Measurements from ENCODE around the gene TTBK1.

Gene TTBK1

DNA sequence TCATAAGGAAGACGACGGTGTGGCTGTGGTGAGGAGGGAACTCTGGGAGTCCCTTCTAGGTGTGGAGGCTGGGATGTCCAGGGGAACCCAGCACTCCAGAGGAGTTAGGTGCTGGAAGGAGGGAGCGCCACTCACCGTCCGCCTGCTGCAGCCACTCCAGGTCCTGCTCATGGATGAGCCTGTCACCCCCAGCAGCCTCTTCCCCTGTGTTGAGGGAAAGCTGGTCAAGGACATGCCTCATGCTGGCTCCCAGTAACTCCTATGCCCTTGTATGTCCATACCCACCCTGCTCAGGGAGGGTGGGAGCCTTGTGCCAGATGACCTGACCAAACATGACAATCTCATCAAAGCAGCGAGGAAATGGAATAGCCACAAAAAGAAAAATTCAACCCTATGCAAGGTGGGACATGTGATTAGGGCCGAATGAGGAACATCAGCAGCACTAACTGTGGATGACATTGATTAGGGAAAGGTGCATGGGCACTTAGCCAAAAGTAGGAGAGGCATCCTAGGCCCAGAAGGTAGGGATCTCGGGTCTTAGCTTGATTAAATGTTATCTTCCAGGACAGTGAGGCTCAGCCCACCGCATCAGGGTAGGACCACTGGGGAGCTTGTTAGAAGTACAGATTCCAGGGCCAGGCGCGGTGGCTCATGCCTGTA is 17.0 kb upstream of the TTBK1 start:
- DNase-seq, result no peak

DNA sequence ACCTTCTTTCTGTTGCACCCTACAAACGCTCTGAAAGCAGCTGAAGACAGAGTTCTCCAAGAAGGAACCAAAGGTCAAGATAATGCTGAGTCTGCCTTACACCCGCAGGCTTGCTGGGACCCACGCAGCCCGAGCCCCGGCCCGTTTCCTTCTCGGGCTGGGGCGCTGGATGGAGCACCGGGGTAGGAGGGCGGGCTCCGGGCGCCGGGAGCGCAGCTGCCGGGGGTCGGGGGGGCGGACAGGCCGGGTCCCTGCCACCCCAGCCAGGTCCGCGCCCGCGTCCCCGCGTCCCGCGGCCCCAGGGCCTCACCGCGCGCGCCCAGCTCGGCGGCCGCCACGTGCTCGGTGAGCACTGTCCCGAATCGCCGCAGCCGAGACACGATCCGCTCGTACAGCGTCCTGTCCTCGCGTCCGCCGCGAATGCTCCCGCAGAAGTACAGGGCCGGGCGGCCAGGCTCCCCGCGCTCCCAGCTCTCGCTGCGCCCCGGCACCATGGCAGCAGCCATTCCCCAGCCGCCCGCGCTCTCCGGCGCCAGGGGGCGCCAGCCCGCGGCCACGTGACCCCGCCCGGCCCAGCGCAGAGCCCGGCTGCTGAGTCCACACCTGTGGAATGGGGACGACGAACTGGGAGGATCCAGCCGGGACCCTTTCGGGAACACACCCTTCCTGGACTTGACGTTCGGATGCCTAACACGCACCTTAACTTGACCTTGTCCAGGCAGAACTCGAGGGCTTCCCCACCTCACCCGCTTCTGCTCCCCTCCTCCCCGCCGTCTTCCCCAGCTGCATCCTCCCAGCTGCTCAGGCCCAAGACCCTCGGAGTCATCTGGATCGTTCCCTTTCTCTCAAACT is 14.1 kb upstream of the TTBK1 start, which contains the start of gene DNPH1:
Gene DNPH1, minus strand, starts transcription at position 531 of the 852 bp plus-strand sequence. Its CDS starts 25 bp downstream, at position 506.
- peak; percentile 49 for DNase-seq

DNA sequence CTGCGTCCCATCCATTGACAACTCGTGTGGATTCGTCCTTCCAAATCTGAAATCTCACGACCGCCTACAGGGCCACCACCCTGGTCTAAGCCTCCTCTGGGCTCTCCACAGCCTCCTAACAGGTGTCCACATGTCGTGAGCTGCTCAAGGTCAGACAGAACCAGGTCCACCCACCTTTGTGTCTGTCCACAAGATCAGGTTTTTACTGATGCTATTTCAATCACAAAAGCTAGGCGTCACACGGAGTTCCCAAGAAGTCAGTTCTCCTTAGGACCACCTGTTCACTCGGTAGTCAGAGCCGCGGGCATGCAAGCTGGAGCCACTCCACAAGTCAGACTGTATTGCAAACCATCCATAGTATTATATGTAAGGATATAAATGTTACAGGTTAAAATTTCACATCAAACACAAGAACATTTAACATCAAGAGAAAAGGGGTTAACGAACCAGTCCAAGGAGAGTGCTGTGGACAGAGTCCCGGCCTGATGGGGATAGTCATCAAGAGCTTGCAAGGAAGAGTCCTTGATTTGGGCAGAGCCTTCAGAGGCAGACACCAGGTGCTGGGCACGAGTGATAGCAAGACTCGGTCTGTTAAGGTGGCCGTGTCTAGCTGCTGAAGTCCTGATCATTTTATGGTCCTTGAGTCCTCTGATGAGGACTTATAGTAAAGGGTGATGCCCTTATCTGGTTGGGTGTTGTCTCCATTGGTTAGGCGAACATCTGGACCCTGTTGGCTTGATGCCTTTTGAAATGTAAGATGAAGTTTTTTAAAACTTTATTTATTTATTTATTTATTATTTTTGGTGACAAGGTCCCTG is 13.3 kb upstream of the TTBK1 start:
- DNase-seq, result no peak

DNA sequence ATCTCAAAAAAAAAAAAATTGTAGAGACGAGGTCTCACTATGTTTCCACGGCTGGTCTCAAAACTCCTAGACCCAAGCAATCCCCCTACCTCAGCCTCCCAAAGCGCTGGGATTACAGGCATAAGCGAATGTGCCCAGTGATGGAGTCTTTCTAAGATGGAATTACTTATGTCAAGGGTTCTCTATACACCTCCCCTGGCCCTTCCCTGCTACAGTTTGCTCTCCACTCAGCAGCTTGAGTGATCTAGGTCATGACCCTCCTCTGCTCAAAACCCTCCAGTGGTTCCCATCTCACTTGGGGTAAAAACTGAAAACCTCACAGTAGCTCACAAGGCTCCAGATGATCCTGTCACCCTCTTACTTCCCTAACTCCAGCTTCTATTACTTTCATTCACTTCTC is 12.2 kb upstream of the TTBK1 start:
- DNase-seq, result no peak

DNA sequence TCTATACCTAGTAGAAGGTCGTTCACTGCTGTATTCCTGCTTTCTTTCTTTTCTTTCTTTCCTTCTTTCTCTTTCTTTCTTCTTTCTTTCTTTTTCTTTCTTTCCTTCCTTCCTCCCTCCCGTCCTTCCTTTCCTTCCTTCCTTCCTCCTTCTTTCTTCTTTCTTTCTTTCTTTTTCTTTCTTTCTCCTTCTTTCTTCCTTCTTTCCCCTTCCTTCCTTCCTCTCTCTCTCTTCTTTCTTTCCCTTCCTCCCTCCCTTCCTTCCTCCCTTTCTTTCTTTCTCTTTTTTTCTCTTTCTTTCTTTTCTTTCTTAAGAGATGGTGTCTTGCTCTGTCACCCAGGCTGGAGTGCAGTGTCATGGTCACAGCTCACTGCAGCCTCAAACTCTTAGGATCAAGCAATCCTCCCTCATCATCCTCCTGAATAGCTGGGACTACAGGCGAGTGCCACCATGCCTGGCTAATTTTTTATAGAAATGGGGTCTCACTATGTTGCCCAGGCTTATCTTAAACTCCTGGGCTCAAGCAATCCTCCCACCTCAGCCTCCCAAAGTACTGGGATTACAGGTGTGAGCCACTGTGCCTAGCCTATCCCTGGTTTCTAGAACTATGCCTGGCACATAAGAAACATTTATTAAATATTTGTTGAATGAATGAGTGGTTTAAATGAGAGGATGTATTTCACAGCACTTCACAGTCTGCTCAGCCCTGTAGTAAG is 11.4 kb upstream of the TTBK1 start:
- DNase-seq, result no peak

DNA sequence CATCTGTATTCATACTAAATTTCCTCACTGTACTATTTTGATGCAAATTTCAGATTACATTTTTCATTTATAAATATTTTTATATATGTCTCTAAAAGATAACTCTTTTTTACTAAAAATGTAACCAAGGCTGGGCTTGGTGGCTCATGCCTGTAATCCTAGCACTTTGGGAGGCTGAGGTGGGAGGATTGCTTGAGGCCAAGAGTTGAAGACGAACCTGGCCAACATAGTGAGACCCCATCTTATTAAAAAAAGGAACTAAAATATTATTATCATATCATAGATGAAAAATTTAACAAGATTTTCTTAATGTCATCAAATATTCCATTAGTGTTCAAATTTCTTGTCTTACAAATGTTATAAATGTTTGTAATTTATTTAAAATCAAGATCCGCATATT is 7.4 kb upstream of the TTBK1 start:
- no peak for DNase-seq

DNA sequence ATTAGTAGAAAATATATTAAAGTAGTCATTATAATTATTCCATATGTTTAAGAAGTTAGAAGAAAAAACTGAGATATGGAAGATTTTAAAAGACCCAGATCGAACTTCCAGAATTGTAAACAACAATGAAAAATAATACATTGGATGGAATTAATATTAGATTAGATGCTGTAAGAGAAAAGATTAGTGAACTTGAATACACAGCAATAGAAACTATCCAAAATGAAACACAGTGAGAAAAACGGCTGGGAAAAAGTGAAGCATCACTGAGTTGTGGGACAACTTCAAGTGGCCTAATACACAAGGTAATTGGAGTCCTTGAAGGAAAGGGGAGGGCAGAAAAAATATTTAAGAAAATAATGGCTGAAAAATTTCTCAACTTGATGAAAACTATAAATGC is 4.2 kb upstream of the TTBK1 start:
- no peak for DNase-seq

DNA sequence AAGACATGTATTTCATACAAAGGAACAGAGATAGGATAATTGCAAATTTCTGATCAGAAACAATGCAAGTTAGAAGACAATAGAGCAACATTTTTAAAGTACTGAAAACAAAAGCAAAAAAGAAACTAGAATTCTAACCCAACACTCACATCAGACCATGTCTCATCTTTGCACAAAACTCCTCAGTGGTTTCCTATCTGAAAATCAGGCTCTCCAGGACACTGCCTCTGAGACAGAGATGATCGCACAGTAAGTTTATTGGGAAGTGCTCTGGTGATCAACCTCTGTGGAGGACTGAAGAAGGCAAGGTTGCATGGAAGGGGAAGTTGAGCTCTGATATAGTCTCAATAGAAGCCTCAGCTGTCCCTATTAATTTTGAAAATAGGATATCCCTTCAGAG is 2.3 kb upstream of the TTBK1 start:
- DNase-seq, result no peak

DNA sequence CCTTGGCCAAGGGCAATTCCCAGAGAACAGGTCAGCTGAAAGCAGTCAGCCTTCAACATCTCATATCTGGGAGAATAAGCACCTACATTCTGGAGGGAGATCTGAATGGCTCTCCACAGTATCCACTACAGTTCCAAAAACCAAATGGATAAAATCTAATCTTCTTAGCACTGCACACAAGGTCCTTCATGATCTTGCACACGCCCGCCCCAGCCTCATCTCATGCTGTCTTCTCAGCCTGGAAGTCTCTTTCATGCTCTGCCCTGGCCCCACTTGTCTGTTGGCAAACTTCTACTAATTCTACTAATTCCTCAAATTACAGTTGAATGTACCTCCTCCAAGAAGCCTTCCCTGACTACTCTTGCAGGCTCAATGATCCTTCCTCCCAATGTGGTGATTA is 1.8 kb upstream of the TTBK1 start:
- DNase-seq, result no peak

DNA sequence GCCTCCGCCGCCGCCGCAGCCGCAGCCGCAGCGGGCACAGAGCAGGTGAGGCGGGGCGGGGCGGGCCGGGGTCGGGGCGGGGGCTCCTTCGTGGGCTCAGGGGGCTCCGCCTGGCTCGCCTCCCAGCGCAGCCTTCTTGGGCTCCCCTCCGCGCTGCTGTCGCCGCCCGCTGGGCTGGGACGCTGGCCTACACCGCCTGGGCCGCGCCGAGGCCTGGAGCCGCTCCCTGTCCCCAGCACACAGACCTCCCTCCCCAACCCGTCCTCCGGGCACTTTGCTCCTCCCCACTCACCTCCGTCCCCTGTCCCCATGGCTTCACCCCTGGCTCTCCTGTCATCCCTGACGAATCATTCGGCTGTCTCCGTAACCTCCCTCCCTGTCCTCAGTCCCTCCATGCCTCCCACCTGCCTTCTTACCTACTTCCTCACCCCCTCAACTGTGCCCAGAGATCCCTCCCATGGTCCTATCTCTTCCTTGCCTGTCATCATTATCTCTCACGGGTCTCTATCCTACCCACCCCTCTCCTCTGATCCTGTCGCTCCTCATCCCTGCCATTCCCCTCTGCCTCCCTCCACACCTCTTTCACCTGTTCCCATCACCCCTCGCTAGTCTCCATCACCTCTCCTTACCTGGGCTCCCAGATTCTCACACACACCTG is 512 bp downstream of the TTBK1 start:
- DNase-seq, result no peak

DNA sequence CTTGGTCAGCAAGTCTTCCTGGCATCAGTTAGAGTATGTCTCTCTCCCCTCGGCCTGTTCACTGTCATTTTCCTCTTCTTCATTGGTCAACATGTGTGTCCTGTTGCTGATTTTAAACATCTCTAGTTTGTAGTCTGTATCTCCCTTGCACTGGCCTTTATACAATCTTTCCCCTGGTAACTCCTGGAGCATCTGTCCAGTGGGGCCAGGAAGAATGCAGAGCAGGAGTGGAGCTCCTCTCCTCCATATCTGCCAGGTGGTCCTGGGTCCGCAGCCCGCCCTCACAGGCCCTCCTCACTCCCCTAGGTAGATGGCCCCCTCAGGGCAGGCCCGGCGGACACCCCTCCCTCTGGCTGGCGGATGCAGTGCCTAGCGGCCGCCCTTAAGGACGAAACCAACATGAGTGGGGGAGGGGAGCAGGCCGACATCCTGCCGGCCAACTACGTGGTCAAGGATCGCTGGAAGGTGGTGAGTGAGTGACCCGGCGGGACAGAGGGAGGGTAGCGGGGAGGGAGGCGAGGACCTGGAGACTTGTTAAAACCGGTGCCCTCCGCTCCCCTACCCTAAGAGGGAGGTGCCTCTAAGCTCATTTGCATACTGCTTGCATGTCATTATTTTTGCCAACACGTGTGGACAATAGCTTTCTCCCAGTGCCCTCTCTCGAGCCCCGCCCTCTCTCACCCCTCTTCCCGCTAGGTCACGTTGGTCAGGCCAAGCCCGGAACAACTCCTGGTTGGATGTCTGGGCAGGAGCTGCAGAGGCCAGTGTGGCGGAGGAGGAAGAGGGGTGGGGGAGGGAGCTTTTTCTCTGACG is 3.2 kb downstream of the TTBK1 start:
- DNase-seq, result peak; percentile 83

DNA sequence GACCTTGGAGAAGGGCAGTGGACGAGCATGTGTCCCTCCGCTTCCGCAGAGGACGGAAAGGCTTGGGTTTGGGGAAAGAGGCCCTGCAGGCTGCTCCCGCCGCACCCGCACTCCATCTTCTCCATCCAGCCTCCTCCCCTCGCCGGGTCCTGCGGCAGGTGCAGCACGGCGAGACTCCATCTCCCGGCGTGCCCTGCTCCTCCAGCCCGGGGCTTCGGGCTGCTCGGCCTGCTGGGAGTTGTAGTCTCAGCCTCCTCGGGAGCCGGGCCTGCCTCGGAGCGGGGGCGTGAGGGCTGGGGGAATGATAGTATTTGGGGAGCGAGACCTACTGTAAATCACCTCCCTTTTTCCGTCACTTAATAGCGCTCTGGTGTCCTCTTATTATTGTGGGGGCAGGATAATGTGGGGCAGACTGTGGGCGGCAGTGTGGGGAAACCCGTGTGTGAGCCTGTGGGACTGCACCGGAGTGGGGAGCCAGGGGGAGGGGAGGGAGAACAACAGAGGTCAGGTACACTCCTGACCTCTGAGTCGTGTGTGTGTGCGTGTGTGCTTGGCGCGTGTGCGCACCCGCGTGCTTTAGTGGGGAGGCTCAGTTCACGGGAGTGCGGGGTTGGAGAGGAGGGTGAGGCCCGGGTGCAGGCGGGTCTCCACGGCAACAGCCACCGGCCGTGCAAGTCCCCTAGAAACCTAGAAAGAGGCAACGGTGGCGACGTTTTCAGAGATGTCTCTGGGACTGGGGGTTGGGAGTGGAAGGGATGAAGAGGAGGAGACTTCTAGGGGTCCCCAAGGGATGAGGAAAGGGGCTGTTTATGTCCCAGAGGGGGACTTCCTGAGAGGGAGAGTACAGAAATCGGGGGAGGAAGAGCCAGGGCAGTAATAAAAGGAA is 4.1 kb downstream of the TTBK1 start:
- DNase-seq, result peak; percentile 83

DNA sequence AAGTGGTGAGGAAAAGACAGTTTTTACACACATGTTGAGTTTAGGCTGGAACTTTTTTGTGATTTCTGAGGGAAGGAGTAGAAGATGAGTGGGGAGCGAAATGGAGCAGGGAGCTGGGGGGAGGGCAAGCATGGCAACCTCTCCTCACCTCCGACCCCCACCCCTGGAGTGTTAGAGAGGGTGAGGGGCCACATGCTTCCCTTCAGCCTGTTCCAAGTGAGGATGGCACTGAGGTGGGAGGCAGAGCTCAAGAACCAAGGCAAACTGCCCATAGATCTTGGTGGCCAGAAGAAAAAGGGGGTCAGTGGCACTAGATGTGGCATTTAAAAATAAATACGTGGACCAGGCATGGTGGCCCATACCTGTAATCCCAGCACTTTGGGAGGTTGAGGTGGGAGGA is 4.8 kb downstream of the TTBK1 start:
- no peak for DNase-seq

DNA sequence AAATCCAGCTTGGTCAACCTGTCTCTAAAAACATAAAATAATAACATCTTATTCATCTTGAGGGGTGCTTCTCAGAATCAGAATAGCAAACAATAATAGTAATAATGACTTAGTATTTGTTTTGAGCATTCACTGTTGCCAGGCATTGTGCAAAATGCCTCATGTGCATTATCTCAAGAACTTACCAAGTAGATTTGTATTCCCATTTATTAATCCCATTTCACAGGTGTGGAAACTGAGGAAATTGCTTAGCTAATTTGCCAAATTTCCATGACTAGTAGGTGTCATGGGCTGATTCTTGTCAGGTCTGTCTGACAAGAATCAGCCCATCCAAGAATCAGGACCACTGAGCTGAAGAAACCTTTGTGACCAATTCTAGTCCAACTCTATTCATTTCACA is 5.5 kb downstream of the TTBK1 start:
- DNase-seq, result no peak

DNA sequence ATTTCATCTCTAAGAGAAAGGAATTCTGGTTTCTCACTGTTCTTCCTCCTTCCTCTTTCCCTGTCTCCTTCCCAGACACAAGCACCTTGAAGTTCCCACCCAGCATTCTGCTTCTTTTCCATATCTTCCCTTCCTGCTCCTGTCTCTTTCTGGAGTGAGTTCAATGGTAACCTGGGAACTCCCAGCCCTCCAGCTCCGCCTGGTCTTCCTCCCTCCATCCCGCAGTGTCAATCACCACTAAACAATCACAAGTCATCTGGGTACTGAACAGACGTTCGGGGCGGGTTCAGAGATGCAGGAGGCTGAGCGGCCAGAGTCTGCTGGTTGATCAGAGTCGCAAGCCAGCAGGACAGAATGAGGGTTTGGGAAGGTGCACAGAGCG is 7.7 kb downstream of the TTBK1 start:
- no peak for DNase-seq

DNA sequence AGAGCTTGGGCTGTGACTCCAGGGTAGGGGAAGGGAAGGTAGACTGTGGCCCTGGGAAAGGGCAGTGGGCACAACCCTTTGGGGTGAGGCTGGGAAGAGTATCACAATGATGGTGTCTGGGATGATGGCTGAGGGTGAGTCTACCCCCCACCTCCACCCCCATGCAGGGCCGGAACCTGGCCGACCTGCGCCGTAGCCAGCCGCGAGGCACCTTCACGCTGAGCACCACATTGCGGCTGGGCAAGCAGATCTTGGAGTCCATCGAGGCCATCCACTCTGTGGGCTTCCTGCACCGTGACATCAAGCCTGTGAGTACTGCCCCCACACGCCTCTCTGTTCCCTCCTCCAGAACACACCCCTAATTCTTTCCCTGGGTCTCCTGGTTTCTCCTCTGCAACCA is 10.1 kb downstream of the TTBK1 start:
- DNase-seq, result no peak

DNA sequence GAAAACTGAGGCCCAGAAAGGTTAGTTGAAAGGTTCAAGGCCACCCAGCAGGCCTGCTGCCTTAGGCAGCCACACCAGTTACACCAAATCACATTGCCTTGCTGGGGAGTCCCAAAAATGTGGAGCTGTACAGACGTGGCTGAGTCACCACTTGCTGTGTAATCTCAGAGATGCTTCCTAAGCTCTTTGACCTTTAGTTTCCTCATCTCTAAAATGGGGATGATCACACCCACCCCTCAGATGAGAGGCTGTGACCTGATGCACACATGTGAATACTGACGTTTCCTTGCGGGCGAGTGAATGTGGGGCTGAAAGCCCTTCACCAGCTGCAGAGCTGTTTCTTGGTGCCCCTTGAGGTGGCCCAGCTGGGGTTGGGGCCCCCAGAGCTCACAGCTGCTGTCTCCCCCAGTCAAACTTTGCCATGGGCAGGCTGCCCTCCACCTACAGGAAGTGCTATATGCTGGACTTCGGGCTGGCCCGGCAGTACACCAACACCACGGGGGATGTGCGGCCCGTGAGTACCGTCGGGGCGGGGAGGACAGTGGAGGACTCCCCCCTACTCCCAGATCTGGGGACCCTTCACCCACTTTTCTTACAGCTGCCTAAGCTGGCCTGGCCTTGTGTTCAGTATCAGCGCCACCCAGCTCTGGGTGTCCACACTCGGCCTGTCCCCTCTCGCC is 11.0 kb downstream of the TTBK1 start:
- no peak for DNase-seq

DNA sequence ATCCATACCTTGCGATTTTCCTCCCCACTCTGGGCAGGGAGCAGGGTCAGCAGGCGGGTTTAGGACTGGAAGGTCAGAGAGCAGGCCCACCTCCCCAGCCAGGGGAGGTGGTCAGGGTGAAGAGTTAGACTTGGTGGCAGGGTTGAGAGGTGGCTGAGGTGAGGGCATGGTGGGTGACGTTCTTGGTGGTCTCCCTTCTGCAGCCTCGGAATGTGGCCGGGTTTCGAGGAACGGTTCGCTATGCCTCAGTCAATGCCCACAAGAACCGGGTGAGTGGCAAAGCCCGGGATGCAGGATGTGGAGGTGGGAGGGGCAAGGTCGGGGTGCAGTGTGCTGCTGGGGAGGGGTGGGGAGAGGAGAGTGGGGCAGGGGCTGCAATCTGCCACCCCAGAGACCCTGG is 11.6 kb downstream of the TTBK1 start:
- no peak for DNase-seq

DNA sequence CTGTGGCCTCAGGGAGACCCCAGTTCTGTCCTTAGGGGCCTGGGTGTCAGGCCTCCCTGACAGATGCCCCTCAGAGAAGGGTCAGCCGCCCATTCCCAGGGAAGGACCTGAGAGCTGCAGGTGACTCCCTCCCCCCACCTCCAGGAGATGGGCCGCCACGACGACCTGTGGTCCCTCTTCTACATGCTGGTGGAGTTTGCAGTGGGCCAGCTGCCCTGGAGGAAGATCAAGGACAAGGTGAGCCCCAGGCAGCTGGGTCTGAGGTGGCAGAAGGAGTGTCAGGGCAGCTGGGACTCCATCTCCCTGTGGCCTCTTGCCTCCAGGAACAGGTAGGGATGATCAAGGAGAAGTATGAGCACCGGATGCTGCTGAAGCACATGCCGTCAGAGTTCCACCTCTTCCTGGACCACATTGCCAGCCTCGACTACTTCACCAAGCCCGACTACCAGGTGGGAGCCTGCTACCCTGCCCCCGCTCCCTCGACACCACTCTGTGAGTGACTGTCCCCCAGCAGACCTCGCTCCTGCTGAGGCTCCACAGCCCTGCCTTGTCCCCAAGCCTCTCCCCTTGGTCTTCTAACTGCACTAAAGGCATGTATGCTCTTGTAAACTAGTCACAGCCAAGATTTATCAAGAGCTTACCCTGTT is 12.2 kb downstream of the TTBK1 start:
- DNase-seq, result no peak
